ENCODE data around the gene VAV3. TPM values are rescaled to one million over a fixed set of nuclear protein-coding genes. Genes with fewer than 3 reads are reported as not detected.

Gene VAV3
- total RNA-seq, 4 donors from 2014 or later: 117 to 239 (median 135) TPM

DNA sequence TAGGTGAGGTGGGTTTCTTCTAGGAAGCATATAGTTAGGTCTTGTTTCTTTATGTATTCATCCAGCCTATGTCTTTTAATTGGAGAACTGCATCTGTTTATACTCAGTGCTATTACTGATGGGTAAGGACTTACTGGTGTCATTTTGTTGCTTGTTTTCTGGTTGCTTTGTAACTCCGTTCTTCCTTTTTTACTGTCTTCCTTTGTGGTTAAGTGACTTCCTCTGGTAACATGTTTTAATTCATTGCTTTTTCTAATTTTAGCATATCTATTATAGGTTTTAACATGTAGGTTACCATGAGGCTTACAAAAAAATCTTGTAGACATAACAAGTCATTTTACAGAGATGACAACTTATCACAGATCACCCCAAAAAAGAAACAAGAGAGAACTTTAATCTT is 160.8 kb downstream of the VAV3 start:
- no peaks in the 10 kb centered on the region for H3K36me3 ChIP-seq
- H3K4me3 ChIP-seq: no peak overlapping the region
- TF ChIP-seq EP300 (IDR thresholded peaks at IDR 0.05) (no peak), CTCF (IDR thresholded peaks at IDR 0.05) (no peak), POLR2AphosphoS5 (IDR thresholded peaks at IDR 0.05) (no peak), POLR2A (IDR thresholded peaks at IDR 0.05) (no peak)
- no peaks in the 10 kb centered on the region for H3K27me3 ChIP-seq
- 59% methylated on average over 1 of the region's 1 CpG for WGBS
- H3K27ac ChIP-seq: no peak overlapping the region
- DNase-seq (ENCODE audit: low spot score in 2 of 2): no peak
- no peaks in the 10 kb centered on the region for H3K9me3 ChIP-seq
- no peaks in the 10 kb centered on the region for H3K4me1 ChIP-seq

DNA sequence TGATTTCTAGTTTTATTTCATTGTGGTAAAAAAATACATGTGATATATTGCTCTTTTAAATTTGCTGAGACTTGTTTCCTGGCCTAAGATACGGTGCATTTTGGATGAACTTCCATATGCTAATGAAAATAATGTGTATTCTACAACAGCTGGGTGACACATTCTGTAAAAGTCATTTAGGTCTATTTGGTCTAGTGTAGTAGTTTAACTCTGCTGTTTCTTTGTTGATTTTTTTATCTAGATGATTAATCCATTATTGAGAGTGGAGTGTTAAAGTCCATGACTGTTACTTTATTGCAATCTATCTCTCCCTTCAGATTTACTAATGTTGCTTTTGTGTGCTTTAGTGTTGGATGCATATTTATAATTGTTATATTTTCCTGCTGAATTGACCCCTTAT is 161.4 kb downstream of the VAV3 start:
- no peaks in the 10 kb centered on the region for H3K9me3 ChIP-seq
- no peaks in the 10 kb centered on the region for H3K27me3 ChIP-seq
- WGBS: 29% methylated on average over 1 of the region's 1 CpG
- H3K4me1 ChIP-seq: no peaks in the 10 kb centered on the region
- H3K36me3 ChIP-seq: no peaks in the 10 kb centered on the region
- TF ChIP-seq POLR2A (IDR thresholded peaks at IDR 0.05) (no peak), EP300 (IDR thresholded peaks at IDR 0.05) (no peak), CTCF (IDR thresholded peaks at IDR 0.05) (no peak), POLR2AphosphoS5 (IDR thresholded peaks at IDR 0.05) (no peak)
- H3K4me3 ChIP-seq: no peak overlapping the region
- no peak for DNase-seq (ENCODE audit: low spot score in 2 of 2)
- no peak overlapping the region for H3K27ac ChIP-seq

GRCh38 chr1:107802654-107803053 is 162.3 kb downstream of the VAV3 start:
- Histone ChIP-seq H3K4me3 (no peak overlapping the region), H3K27me3 (no peaks in the 10 kb centered on the region), H3K27ac (no peak overlapping the region), H3K4me1 (no peaks in the 10 kb centered on the region), H3K36me3 (no peaks in the 10 kb centered on the region), H3K9me3 (no peaks in the 10 kb centered on the region)
- 96% methylated on average over 1 of the region's 1 CpG for WGBS
- DNase-seq (ENCODE audit: low spot score in 2 of 2): no peak
- no peak for TF ChIP-seq EP300 (IDR thresholded peaks at IDR 0.05)
- no peak for TF ChIP-seq CTCF (IDR thresholded peaks at IDR 0.05)
- TF ChIP-seq POLR2AphosphoS5 (IDR thresholded peaks at IDR 0.05): no peak
- TF ChIP-seq POLR2A (IDR thresholded peaks at IDR 0.05): no peak

GRCh38 chr1:107795994-107796393 is 169.0 kb downstream of the VAV3 start:
- H3K36me3 ChIP-seq: no peaks in the 10 kb centered on the region
- TF ChIP-seq POLR2AphosphoS5 (IDR thresholded peaks at IDR 0.05) (no peak), POLR2A (IDR thresholded peaks at IDR 0.05) (no peak), CTCF (IDR thresholded peaks at IDR 0.05) (no peak), EP300 (IDR thresholded peaks at IDR 0.05) (no peak)
- H3K4me3 ChIP-seq: no peak overlapping the region
- H3K27me3 ChIP-seq: no peaks in the 10 kb centered on the region
- H3K27ac ChIP-seq: no peak overlapping the region
- H3K4me1 ChIP-seq: no peaks in the 10 kb centered on the region
- no peaks in the 10 kb centered on the region for H3K9me3 ChIP-seq
- DNase-seq (ENCODE audit: low spot score in 2 of 2): no peak
- 96% methylated on average over 2 of the region's 2 CpGs for WGBS

DNA sequence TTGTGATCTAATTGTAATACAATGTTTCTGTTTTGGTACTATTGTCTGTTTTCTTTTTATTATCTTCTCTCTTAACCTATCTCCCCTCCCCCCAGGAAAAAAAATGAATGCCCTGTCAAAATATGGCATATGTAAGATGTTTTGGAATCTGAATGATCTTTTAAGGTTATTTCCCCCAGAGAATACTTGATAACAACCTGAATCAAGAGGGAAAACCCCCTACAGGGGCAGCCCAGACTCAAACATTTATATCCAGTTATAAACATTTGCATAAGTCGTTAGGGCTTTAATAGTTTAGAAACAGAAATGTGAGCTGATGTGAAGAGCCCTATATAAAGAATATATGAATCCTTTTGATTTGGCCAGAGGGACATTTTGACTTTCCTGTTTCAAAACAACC is 169.5 kb downstream of the VAV3 start:
- Histone ChIP-seq H3K4me3 (no peak overlapping the region), H3K4me1 (no peaks in the 10 kb centered on the region), H3K27me3 (no peaks in the 10 kb centered on the region), H3K9me3 (no peaks in the 10 kb centered on the region), H3K36me3 (no peaks in the 10 kb centered on the region), H3K27ac (no peak overlapping the region)
- TF ChIP-seq POLR2A (IDR thresholded peaks at IDR 0.05) (no peak), CTCF (IDR thresholded peaks at IDR 0.05) (no peak), EP300 (IDR thresholded peaks at IDR 0.05) (no peak), POLR2AphosphoS5 (IDR thresholded peaks at IDR 0.05) (no peak)
- DNase-seq (ENCODE audit: low spot score in 2 of 2): no peak
- WGBS: 50% methylated on average over 1 of the region's 1 CpG
